ENCODE measurements around the gene SOX2.

The SOX2 gene

DNA sequence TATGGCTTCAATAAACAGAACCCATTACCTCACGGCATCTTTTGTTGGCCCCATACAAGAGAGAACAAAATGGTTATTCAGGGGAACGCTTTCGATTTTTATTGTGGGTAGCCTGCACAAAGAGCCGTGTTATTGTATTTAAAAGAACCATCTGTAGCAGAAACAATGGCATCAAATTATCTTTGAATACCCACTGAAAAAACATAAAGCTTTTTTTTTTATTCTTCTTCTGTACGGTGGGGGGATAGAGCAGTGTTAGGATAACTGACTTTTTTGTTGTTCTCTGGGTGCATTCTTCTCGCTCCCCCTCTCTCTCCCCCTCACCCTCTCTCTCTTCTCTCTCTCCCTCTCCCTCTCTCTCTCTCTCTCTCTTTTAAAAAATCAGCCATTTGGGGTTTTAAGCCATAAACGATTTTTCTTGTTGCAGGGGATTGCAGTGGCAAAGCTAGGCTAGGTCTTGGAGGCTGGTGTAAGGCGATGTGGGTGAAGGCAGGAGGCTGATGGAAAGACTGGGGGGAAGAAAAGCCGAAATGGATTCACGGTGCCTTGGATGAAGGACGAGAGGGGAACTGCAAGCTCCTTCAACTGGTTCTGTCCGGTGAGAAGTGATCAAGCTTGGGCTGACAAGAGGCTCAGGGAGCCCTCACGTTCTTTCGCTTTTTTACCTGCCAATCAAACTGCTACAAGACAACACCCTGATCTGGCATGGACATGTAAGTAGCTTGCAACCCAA, 12.4 kb upstream of the SOX2 start:
- TF ChIP-seq, protein P1, sequence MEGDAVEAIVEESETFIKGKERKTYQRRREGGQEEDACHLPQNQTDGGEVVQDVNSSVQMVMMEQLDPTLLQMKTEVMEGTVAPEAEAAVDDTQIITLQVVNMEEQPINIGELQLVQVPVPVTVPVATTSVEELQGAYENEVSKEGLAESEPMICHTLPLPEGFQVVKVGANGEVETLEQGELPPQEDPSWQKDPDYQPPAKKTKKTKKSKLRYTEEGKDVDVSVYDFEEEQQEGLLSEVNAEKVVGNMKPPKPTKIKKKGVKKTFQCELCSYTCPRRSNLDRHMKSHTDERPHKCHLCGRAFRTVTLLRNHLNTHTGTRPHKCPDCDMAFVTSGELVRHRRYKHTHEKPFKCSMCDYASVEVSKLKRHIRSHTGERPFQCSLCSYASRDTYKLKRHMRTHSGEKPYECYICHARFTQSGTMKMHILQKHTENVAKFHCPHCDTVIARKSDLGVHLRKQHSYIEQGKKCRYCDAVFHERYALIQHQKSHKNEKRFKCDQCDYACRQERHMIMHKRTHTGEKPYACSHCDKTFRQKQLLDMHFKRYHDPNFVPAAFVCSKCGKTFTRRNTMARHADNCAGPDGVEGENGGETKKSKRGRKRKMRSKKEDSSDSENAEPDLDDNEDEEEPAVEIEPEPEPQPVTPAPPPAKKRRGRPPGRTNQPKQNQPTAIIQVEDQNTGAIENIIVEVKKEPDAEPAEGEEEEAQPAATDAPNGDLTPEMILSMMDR (IDR thresholded peaks at IDR 0.05; ENCODE audit: control insufficient read depth, extremely low read depth, insufficient read depth), result 0 out of 2 replicates have a peak, but pooled peaks have one; percentile 8
- H3K4me3 ChIP-seq (ENCODE audit: low read depth, low read length), result no peak overlapping the region
- no peak for DNase-seq (ENCODE audit: low read depth)

DNA sequence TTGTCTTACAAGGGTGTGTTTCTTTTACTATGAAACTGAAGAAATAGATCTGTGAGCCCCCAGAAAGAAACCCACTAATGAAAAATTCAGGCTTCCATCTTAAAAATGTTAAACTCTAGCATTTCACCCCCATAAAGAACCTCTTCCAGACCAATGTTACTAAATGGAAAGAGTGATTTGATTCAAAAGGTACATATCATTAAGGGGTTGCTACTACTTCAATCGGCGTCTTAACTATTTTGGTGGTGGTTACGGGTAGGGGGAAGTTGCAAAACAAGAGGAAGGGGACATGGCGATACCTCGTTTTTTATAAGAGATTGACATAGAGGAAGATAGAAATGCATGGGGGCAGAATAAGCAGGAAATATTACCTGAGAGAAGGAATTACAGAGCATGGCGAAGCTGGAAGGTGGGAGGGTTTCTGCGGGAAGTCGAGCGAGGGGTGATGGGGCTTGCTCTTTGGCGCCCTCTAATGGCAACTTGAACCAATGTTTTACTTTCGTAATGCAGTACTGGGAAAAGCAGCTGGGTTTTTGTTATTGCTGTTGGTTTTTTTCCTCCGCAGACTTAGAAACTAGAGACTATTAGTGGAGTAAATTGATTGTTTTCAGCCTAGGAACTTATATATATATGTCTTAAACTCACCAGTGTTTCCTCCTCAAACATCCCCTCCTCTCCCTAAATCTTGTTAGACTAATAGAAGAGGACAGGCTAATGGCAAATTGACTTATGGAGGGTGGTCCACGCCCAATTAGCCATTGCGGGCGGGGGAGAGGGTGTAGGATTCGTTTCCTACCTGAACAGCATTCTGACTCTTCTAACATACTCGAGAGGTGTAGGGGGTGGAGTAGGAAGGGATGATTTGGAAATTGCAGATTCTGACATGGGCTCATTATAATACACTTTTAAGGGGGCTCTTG, 11.3 kb upstream of the SOX2 start:
- peak; percentile 23 for DNase-seq (ENCODE audit: low read depth)
- TF ChIP-seq, protein P1 (IDR thresholded peaks at IDR 0.05; ENCODE audit: control insufficient read depth, extremely low read depth, insufficient read depth), result peak; percentile 75
- 0 out of 2 replicates have a peak overlapping the region, but pooled peaks have one; percentile 4 for H3K4me3 ChIP-seq (ENCODE audit: low read depth, low read length)

DNA sequence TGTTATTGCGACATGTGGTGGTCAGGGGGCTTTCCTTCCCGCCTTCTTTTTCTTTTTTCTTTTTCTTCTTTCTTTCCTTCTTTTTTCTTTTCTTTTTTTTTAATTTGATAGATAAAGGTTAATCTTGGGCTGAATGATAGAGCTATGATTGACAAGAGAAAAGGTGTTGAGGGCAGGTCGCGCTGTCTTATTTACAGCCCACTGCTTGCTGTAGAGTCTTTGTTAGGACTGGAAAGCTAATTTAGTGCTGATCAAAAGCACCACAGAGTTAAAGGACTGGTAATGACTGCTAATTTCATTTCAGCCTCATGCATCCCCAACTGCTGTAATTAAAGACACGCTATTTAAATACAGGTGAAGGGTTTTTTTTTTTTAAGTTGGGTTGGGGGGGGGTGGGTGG, 10.6 kb upstream of the SOX2 start:
- TF ChIP-seq, protein P1 (IDR thresholded peaks at IDR 0.05; ENCODE audit: control insufficient read depth, extremely low read depth, insufficient read depth), result no peak
- DNase-seq (ENCODE audit: low read depth), result no peak
- no peak overlapping the region for H3K4me3 ChIP-seq (ENCODE audit: low read depth, low read length)

DNA sequence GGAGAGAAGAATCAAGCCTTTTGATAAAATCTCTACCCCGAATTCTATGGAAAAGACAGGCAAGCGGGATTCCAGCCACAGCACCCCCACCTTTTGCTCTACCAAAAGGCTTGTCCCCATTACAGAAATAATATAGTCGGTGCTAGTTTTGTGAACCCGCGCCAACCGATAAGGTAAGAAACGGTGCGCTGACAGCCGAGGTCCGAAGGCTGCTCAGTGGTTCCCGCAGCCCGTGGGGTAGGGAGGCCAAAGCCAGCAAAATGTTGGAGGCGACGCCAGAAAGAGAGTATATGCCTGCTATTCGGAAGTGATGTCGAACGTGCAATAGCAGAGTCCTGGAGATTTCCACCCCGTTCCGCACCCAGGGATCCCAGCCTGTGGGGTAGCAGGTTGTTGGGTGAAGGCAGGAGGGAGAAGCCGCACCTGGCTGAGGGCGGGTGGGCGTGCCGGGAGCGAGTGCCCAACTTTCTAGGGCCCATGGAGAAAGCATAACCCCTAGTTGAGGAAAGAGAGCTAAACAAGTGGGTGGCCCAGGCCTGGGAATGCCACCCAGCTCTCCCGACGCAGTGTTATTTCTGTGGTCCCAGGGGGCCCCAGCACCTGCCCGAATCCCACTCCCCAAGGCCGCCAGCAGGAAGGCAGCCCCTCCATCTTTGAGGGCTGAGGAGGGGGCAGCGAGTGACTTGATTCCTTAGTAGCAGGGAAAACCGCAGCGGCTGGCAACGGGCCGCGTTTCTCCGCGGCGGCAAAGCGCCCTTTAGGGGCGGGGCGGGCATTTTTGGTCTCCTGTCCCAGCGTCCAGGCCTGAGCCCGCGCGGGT, 7.9 kb upstream of the SOX2 start:
- no peak overlapping the region for H3K4me3 ChIP-seq (ENCODE audit: low read depth, low read length)
- DNase-seq (ENCODE audit: low read depth), result no peak
- TF ChIP-seq, protein P1 (IDR thresholded peaks at IDR 0.05; ENCODE audit: control insufficient read depth, extremely low read depth, insufficient read depth), result no peak

DNA sequence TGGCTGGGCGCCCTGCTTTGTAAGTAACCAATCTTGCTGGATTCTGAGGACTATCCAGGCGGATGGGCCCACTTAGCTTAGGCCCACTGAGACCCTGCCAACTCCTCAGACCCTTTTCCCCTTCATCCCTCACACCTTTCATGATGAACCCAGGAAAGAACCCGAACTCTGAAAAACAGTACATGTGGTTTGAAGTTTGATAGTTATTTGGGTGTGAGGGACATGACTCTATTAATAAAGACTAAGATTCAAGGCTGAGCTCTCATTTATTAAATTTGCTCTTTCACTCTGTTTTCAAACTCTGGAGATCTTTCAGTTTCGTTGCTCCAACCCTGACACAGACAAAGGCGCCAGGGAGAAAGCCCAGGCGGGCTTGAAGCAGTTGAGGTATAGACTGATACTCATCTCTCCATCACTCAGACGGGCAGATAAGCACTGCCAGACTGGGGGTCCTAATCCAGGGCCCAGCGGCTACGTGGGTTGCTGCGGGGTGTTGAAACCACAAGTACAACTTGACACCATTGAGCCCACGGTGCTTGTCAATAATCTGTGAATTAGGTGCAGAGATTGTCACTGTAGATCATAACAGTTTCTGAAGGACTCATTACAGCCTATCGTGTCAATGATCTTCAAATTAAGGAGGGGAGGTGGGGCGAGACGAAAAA, 7.2 kb upstream of the SOX2 start:
- TF ChIP-seq, protein P1 (IDR thresholded peaks at IDR 0.05; ENCODE audit: control insufficient read depth, extremely low read depth, insufficient read depth), result no peak
- no peak for DNase-seq (ENCODE audit: low read depth)
- no peak overlapping the region for H3K4me3 ChIP-seq (ENCODE audit: low read depth, low read length)

DNA sequence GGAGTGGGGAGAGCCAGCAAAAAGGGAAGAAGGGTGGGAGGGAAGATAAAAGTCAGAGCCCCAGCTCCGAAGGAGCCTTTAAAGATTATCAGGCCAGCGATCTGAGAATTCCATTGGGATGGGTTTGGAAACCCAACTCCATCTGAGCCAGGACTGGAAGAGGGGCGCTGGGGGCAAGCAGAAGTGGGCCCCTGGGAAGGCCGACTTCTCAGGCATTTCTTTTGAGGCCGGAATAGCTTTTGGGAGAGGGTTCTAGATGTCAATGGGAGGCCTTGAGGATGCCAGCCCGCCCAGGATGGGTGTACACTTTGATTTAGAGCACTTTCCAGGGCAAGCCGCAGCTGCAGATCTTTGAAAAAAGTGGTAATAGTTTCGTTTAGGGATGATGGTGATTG, 6.6 kb upstream of the SOX2 start:
- TF ChIP-seq, protein P1 (IDR thresholded peaks at IDR 0.05; ENCODE audit: control insufficient read depth, extremely low read depth, insufficient read depth), result no peak

More for the DNA sequence above, 6.6 kb upstream of the SOX2 start:
- no peak overlapping the region for H3K4me3 ChIP-seq (ENCODE audit: low read depth, low read length)
- no peak for DNase-seq (ENCODE audit: low read depth)
